HG03442 (cell line): ENCODE measurements around the gene DTHD1.

Source experiments
- ATAC-seq: cut with Tn5 transposase; IDR thresholded peaks from one replicate; pipeline ENCODE4 v1.9.1; 2021; ENCODE audit warnings: mild to moderate bottlenecking, moderate library complexity; ENCODE audit not compliant: unreplicated experiment

The DTHD1 gene

DNA sequence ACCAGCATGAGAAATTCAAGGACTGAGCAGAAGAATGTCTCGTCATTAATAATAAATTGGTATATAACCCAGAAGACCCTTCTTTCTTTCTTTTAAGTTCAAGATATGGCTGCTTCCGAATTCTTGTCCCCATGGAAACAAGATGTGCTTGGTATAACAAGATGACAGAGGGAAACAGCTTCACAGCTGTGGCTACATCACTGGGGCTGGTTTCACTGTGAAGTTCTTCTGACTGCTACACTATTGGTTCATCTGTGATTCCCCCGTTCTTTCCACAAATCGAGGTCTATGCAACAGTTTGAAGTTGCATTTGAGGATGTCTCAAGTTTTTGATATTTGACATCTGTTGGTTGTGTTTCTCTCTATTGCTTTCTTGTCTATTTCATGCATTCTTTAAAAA is 12.3 kb upstream of the DTHD1 start:
- no peak for ATAC-seq

- no peak for ATAC-seq
These were observed 11.8 kb upstream of the DTHD1 start for GRCh38 chr4:36269533-36270173.

GRCh38 chr4:36273276-36273675 is 8.1 kb upstream of the DTHD1 start:
- no peak for ATAC-seq

GRCh38 chr4:36274158-36274557 is 7.3 kb upstream of the DTHD1 start:
- no peak for ATAC-seq

DNA sequence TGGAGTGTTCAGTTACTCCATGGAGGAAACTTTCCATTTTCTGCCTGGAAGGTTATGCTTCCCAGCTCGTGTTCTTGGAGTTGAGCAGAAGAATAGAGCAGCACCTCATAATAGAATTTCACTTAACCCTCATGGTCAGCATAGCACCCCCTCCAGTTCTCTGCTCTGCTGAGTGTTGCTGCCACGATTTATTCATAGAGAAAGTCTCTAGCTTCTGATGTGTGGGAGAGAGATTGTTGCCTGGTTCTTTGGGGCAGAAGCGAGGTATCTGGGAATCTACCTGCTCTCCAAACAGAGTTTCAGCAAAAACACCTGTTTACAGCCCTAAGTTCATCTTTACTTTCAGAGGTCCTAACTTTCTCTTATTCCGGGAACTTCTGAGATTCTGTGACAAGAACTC is 3.9 kb upstream of the DTHD1 start:
- peak; percentile 65 for ATAC-seq

- ATAC-seq: no peak
These were observed 2.6 kb upstream of the DTHD1 start for GRCh38 chr4:36278789-36279188.

DNA sequence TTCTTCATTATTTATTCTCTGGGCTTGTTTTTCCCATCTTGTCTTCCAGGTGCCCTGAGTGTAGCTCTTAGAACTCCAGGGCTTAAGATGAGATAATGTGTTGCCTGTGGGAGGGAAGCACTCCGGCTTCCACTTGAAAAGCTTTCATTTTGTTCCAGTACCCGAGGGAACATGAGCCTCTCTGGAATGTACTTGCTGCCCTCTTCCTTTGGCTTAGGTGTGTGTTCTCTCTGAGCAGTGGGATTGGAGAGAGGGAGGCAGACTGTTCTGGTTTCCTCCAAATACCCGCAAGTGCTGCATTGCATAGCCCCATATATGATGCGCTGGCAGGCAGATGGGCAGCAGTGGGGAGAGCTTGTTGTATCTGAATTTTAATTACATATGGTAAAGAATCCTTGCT is 861 bp upstream of the DTHD1 start:
- ATAC-seq: no peak

DNA sequence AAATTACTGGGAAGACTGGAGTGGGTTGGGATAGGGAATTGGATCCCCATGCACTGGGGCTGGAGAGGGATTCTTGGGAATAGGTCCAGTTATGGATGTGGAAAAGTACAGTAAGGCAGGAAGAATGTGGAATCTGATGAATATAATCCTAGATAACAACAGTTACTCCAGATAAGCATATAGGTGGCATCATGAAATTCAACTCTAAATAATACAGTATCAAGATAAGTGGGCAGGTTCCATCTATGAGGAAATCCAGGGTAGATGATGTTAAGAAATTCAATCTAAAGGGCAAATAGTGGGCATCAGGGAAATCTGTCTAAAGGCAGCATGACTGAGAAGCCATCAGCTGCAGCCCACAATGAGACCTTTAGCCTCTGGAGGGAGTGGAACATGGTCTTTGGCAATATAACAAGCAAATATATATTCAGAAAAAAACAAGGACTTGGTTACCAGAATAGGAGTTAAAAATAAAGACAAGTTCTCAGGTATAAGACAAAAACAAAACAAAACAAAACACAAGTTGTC is 1.2 kb downstream of the DTHD1 start:
- ATAC-seq: no peak

DNA sequence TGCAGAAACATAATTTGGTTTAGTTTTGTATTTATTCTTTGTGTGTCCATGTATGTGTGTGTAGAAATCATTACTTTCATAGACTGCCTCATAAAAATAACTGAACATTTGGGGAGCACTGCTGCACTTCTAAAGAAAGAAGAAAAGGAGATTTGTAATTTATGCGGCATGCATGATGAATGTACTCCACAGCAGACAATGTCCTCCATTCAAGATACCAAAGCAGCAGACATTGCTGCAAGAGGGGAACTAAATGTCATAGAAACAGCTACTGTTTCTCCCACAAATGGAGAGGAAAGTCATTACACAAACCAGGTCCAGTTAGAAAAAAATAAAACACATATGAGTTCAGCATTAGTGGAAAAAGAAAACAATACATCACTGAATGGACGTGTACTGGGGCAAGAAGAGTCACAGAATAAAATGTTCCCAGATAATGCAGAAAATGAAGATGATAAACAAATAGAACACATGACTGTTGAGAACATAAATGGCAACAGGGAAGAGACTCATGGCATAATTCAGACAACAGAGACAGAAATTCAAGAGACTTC is 2.6 kb downstream of the DTHD1 start:
- no peak for ATAC-seq

DNA sequence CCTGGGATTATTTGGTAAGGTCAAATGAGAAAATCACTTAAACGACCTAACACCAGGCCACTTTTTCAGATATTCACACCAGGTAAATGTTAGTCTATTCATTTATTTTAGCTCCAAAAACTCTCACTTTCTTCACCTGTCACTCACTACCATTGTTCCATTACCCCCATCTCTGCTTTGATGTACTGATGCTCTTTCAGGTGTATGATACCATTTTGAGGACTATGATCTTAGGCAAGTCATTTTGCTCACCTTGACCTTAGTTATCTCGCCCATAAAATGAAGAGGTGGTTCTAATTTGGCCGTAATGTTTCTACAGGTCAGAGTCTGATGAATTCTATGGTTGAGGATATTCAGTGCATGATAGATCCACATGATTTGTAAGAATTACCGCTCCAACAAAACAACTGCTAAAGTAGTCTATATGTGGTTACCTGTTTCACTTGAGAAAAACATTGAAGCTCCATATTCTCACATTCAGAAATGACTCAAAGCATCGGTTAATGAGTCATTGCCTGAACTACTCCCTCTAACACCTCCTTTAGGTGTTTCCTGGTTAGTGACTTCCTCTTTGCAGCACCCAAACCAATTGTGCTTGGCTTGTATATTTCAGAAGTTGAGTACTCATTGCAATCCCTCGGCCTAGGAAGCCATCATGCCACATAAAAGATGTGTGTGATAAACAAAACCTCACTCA is 4.5 kb downstream of the DTHD1 start:
- peak; percentile 98 for ATAC-seq

DNA sequence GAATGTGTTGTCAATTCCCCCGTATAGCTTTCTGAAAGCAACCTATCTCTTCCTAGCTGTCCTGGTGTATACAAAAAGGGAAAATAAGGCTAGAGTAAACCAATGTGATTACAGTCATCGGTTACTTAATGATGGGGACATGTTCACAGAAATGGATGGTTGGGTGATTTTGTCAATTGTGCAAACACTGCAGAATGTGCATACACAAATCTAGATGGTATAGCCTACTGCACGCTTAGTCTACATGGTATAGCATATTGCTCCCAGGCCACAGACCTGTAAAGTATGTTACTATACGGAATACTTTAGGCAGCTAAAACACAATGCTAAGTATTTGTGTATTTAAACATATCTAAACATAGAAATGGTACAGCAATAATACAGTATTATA is 5.1 kb downstream of the DTHD1 start:
- no peak for ATAC-seq

GRCh38 chr4:36288731-36289426 is 7.5 kb downstream of the DTHD1 start:
- no peak for ATAC-seq

GRCh38 chr4:36290641-36291040 is 9.2 kb downstream of the DTHD1 start:
- no peak for ATAC-seq

DNA sequence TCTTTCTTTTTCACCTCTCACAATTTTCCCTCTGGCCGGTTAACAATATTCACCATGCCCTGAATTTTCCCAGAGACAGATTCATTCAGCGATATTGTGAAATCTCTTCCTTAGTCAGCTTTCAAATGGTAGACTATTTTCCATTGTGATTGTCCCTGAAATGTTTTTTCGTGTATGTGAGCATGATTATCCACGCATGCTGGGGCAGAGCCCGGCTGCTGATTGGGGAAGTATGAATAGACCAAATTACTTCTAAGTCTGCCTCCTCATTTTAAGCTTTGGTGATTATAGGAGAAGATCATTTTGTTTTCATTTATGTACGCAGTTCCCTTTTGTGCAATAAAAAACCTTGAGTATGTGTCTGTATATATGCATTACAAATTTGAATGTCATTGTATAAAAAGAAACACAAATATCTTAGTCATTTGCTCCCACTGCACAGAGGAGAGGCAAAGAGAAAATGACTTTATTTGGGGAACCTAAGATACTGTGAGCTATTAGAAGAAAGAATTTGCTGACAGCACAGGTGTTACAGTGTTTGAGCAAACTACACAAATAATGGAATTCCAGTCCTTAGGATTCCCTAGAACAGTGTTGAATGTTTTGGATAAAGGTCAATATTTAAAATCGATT is 11.3 kb downstream of the DTHD1 start:
- no peak for ATAC-seq

DNA sequence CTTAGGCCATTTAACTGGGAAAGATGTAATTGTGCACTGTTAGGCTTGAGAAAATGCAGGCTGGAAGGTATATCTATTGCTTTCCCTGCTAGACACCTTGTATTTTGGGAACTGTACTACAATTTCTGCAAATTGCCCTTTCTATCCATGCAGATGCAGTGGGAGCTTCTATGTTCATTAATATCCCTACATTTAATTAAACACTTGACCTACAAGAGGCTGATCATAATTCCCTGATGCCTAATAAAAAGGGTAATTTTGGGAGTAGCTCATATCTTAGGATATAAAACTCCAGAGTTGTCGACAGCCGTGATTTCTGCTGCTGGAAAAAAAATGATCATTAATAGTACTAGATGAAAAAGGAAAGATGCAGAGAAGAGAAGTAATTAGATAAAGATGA is 19.7 kb downstream of the DTHD1 start:
- no peak for ATAC-seq

DNA sequence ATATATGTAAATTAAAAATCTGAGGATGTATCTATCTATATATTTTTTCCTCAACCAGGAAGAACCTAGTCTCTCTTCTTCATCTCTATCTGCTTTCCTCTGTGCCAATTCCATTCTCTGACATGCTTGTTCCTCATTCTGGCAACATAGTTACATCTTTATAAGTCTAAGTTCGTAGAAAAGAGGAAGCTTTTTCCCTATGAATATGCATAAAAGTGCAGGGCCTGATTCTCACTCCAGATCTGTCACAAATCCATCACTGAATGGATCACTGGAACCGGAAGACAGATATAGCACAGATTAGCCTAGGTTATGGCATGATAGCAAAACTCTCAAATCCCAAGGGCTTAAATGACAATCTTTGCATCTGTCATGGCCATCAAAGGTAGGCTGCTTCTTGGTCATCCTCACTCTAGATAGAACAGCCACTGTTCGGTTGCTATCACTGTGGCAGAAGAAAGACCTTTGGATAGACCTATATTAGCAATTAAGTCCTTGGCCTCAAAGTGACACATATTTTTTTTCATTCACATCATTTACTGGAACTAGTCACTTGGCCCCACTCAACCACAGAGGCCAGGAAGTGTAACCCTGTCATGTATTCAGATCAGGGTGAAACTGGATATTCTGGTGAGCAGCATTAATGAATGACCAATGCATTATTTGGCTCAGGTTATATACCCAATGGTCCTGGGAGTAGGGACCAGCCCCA is 22.2 kb downstream of the DTHD1 start:
- peak; percentile 82 for ATAC-seq

GRCh38 chr4:36304138-36304681 is 22.8 kb downstream of the DTHD1 start:
- peak; percentile 7 for ATAC-seq

DNA sequence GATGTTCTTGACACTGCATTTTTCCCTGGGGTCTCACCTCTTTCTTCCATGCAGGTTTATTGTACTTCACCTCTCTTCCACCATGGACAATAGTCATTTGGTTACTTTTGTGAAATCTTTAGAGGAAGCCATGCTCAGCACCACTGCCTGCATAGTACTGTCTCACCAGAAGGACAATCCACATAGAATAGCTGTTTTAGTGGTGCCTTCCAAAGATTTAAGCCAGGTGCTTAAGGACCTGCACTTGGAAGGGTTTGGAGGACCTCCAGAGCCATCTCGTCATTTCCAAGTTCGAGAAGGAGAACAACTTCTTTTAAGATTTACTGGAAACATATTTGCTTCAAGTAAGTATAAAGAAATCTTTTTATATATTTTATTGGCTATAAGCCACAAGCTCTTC is 26.7 kb downstream of the DTHD1 start:
- no peak for ATAC-seq

DNA sequence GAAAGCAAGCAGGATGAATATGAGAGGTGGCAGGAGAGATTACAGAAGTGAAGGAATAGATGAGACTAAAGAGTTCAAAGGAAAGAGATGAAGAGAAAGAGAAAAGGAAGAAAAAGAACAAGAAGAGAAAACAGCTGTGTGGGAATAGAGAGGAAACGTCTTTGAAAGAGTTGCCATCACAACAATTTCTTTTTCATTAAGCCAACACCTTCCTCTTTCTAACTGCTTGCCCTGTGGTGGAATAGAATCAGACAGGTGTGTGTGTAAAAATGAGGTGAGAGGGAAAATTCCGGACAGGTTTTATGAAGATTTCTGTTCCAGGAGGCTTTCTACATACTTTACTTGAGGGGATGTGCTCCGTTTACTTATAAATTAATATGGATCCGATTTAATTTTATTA is 28.8 kb downstream of the DTHD1 start:
- no peak for ATAC-seq

DNA sequence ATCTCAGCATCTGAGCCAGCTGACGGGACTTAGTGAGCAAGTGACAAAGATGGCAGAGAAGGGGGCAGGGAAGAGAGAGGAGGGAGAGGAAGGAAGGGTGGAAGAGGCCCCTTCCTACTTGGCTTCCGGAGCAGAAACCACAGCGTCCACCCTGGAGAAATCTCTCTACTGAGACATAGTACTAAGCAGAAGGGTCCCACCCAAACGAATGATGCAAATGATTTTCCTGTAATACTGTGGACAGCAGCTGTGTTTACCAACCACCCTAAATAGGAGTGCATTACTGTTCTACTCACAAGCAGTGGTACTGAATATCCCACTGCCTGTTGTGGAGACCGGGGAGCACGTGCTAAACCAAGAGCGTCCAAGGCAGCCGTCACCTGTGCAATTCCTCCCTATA is 29.4 kb downstream of the DTHD1 start:
- no peak for ATAC-seq
